Stomach (tissue), 19 donors: ENCODE results near the gene PNISR. TPM values are rescaled to one million over a fixed set of nuclear protein-coding genes. Genes with fewer than 3 reads are reported as not detected.
A peak's percentile ranks its signal among the peaks of the same experiment; 100 is the strongest.

ENCODE experiments used
- DNase-seq, 2 donors: peaks; one replicate each; pipeline versions ENCODE4 v3.0.0 to v3.0.0-alpha.2; 2013 to 2019
- H3K27ac ChIP-seq, 5 donors: fragments of 200-600 bp in 4 of 5; sonication (generic) in 4 of 5; one replicate each; pipeline ENCODE4 v1.5.1; 2013 to 2019; ENCODE audit warnings: mild to moderate bottlenecking in 1 of 5, moderate library complexity in 1 of 5
- H3K27me3 ChIP-seq, 3 donors: fragments of 200-600 bp; sonication (generic); one replicate each; pipeline ENCODE4 v1.5.1; 2017 to 2019; ENCODE audit warnings: mixed run types in 1 of 3
- H3K36me3 ChIP-seq, 4 donors: fragments of 200-600 bp; sonication (generic); 1 replicate in 3 of 4; 2 replicates in 1 of 4; pipeline ENCODE4 v1.5.1; 2016 to 2019
- H3K4me1 ChIP-seq, 4 donors: fragments of 200-600 bp; sonication (generic); one replicate each; pipeline ENCODE4 v1.5.1; 2016 to 2019
- H3K4me3 ChIP-seq, 4 donors: fragments of 200-600 bp; sonication (generic) in 3 of 4; one replicate each; pipeline ENCODE4 v1.5.1; 2016 to 2019; ENCODE audit warnings: mild to moderate bottlenecking in 1 of 4
- H3K9me3 ChIP-seq, 4 donors: fragments of 200-600 bp; sonication (generic); one replicate each; pipeline ENCODE4 v1.5.1; 2016 to 2019
- EP300 ChIP-seq: sonication (generic); formaldehyde crosslinking; IDR thresholded peaks from one replicate; pipeline ENCODE4 v1.6.1; 2017; ENCODE audit warnings: antibody characterized with exemption
- POLR2A ChIP-seq, 4 donors: fragments of 450-650 bp; IDR thresholded peaks; one replicate each; pipeline ENCODE4 v1.6.1; 2016; ENCODE audit warnings: antibody characterized with exemption in 4 of 4, control low read depth in 2 of 4, mild to moderate bottlenecking in 1 of 4, moderate library complexity in 1 of 4
- POLR2AphosphoS5 ChIP-seq, 3 donors: sonication (generic); formaldehyde crosslinking; IDR thresholded peaks; one replicate each; pipeline ENCODE4 v1.6.1; 2016; ENCODE audit warnings: antibody characterized with exemption in 3 of 3
- WGBS, 5 donors: extraction: QIAGEN DNeasy Blood & Tissue Kit in 3 of 5; methylation state at CpG; one replicate each; pipeline versions ENCODE4 v1.1.5 to v1.1.7; 2013 to 2018; 5-methylcytosine and 5-hydroxymethylcytosine counted together
- intact Hi-C: fragments of 100-400 bp; cut with DNase I; formaldehyde crosslinking; loops from one replicate; pipeline ENCODE4 v1.15.1; 2023; ENCODE audit warnings: low total_unique reads
- long read RNA-seq, 10 donors: transcript quantifications; one replicate each; lab custom pipeline, GENCODE V29; 2026
- polyA plus RNA-seq, 3 donors: library from polyadenylated mRNA; stranded (reverse); fragments of 200-250 nt; gene quantifications; one replicate each; pipeline ENCODE4 v1.2.3, GENCODE V29; 2013
- total RNA-seq, 5 donors: library from RNA; depleted of rRNA; stranded (reverse); fragments of >200 nt; gene quantifications; one replicate each; pipeline versions ENCODE4 v1.1.0 to v1.2.3, GENCODE V29; 2014 to 2016
- TF ChIP-seq, protein P1 (sequence below), 7 experiments: fragments of 450-650 bp in 4 of 7; fragments of 200-600 bp in 3 of 7; sonication (generic) in 3 of 7; IDR thresholded peaks; one replicate each; pipeline ENCODE4 v1.5.1; 2016 to 2019; ENCODE audit warnings: antibody characterized with exemption in 7 of 7, control low read depth in 2 of 7, mild to moderate bottlenecking in 1 of 7
- donor health status: healthy with polysubstance abuse.
- donor health status: Bipolar disorder and iron deficiency.
- donor health status: healthy.

Gene PNISR, protein sequence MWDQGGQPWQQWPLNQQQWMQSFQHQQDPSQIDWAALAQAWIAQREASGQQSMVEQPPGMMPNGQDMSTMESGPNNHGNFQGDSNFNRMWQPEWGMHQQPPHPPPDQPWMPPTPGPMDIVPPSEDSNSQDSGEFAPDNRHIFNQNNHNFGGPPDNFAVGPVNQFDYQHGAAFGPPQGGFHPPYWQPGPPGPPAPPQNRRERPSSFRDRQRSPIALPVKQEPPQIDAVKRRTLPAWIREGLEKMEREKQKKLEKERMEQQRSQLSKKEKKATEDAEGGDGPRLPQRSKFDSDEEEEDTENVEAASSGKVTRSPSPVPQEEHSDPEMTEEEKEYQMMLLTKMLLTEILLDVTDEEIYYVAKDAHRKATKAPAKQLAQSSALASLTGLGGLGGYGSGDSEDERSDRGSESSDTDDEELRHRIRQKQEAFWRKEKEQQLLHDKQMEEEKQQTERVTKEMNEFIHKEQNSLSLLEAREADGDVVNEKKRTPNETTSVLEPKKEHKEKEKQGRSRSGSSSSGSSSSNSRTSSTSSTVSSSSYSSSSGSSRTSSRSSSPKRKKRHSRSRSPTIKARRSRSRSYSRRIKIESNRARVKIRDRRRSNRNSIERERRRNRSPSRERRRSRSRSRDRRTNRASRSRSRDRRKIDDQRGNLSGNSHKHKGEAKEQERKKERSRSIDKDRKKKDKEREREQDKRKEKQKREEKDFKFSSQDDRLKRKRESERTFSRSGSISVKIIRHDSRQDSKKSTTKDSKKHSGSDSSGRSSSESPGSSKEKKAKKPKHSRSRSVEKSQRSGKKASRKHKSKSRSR
- 100 to 1,000 TPM in 4 of 5 donors, 10 to 100 TPM in 1; 84.3 to 320 (median 197) TPM for total RNA-seq
- 10 to 100 TPM; 16.9 to 37.9 (median 24.1) TPM for polyA plus RNA-seq
- long read RNA-seq, donor 1, full-length matches to known transcripts = 2 of 2 reads
- long read RNA-seq, donor 1, partial matches to known transcripts = 0 of 2 reads
- long read RNA-seq, donor 1, other reads (novel, unspliced or antisense) = 0 of 2 reads
- long read RNA-seq, donor 2, full-length matches to known transcripts = 14 of 14 reads
- long read RNA-seq, donor 2, partial matches to known transcripts = 0 of 14 reads
- long read RNA-seq, donor 2, other reads (novel, unspliced or antisense) = 0 of 14 reads
- long read RNA-seq, donor 3, transcript PNISR-203 (2 exons, 2,178 nt) = major isoform, 14 of 16 reads
- long read RNA-seq, donor 3, partial matches to known transcripts = 0 of 16 reads
- long read RNA-seq, donor 3, other reads (novel, unspliced or antisense) = 0 of 16 reads
- long read RNA-seq, donor 4, partial matches to known transcripts = 0 of 2 reads
- long read RNA-seq, donor 4, other reads (novel, unspliced or antisense) = 0 of 2 reads
- long read RNA-seq, donor 5, full-length matches to known transcripts = 19 of 19 reads
- long read RNA-seq, donor 5, partial matches to known transcripts = 0 of 19 reads
- long read RNA-seq, donor 5, other reads (novel, unspliced or antisense) = 0 of 19 reads
- long read RNA-seq, donor 6, full-length matches to known transcripts = 46 of 61 reads
- long read RNA-seq, donor 6, partial matches to known transcripts = 15 of 61 reads
- long read RNA-seq, donor 6, other reads (novel, unspliced or antisense) = 0 of 61 reads
- long read RNA-seq, donor 7, full-length matches to known transcripts = 17 of 46 reads
- long read RNA-seq, donor 7, partial matches to known transcripts = 29 of 46 reads
- long read RNA-seq, donor 7, other reads (novel, unspliced or antisense) = 0 of 46 reads
- long read RNA-seq, donor 8, full-length matches to known transcripts = 18 of 28 reads
- long read RNA-seq, donor 8, partial matches to known transcripts = 10 of 28 reads
- long read RNA-seq, donor 8, other reads (novel, unspliced or antisense) = 0 of 28 reads
- long read RNA-seq, donor 9, full-length matches to known transcripts = 18 of 40 reads
- long read RNA-seq, donor 9, partial matches to known transcripts = 22 of 40 reads
- long read RNA-seq, donor 9, other reads (novel, unspliced or antisense) = 0 of 40 reads
- long read RNA-seq, donor 10, full-length matches to known transcripts = 10 of 10 reads
- long read RNA-seq, donor 10, partial matches to known transcripts = 0 of 10 reads
- long read RNA-seq, donor 10, other reads (novel, unspliced or antisense) = 0 of 10 reads

DNA sequence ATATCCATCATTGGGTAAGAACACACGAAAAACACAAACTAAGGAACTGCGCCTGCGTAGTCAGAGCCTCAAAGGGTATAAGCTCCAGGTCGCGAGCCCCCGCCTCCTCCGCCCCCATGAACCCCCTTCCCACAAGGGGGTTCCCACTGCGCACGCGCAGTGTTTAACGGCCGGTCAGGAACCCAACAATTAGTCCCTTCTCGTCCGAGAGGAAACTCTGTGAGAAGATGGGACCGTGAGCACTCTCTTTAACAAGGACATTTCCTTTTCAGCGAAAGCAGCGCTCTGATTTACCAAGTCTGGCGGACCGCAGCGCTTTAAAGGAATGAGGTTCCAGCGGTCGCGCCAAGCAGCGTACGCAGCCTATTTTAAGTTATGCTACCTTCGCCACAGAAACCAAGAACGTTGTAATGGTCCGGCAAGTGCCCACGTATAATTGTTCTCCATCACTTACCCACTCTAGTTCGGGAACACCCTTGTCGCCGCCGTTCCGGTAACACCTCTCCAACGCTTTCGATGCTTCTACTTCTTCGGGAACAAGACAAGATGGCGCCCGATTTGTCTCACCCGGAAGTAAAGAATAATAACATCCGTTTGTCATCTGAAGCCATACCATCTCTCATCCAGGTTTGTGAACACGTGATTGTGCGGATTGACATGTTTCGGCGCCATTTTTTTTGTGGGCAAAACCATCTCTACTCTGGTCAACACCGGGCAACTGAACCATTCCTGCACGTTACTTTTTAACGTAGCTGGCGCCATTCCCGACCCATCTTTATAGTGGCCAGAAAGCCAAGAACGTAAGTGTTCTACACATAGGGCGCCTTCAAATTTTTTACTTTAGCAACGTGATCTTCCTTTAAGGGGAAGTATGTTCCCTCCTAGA lies at the start of gene PNISR:
TSS of gene PNISR (minus strand) at position 548 of the 886 bp plus-strand sequence. CDS start 10,649 bp downstream, outside the sequence.
- Histone ChIP-seq H3K4me3 (peak within 1 kb of the TSS; percentile 60 to 81 (median 76)), H3K9me3 (no peaks in the 10 kb centered on the region), H3K27ac (peak within 1 kb of the TSS; percentile 94 to 99 (median 98)), H3K36me3 (no peaks in the 10 kb centered on the region), H3K27me3 (no peaks in the 10 kb centered on the region), H3K4me1 (peaks cover 43 to 71% (median 55%) of the 10 kb centered on the region in 4 donors)
- 0 to 1% (median 0%) methylated on average over 53 of the region's 53 CpGs for WGBS, 5 donors
- intact Hi-C loops = no loop called here
- DNase-seq = peak; percentile 88 to 99
- TF ChIP-seq POLR2AphosphoS5 (IDR thresholded peaks at IDR 0.05) (peak; percentile 35 to 81 (median 50)), POLR2A (IDR thresholded peaks at IDR 0.05) (no peak), EP300 (no peak)

DNA sequence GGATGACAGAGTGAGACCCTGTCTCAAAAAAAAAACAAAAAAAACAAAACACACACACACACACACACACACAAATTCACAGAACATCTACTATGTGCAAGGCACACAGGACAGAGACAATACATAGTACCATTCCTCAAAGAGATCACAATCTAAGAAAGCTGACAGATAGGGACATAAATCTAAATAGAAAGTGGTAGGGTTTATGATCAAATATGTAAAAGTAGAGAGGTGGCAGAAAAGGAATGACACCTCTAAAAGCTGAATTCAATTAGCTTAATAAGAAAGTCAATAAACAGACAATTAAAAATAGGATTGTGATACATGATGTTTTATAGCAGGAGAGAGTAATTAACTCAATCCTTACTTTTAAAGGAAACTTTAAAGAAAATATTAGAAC lies 48.6 kb upstream of the PNISR start:
- Histone ChIP-seq H3K36me3 (peaks cover 0 to 37% (median 26%) of the 10 kb centered on the region in 4 donors), H3K4me3 (no peak overlapping the region), H3K9me3 (no peaks in the 10 kb centered on the region), H3K4me1 (no peaks in the 10 kb centered on the region), H3K27me3 (no peaks in the 10 kb centered on the region), H3K27ac (no peak overlapping the region)
- intact Hi-C loops = no loop called here
- no peak for DNase-seq
- no peak for TF ChIP-seq POLR2A (IDR thresholded peaks at IDR 0.05)
- TF ChIP-seq, protein P1, sequence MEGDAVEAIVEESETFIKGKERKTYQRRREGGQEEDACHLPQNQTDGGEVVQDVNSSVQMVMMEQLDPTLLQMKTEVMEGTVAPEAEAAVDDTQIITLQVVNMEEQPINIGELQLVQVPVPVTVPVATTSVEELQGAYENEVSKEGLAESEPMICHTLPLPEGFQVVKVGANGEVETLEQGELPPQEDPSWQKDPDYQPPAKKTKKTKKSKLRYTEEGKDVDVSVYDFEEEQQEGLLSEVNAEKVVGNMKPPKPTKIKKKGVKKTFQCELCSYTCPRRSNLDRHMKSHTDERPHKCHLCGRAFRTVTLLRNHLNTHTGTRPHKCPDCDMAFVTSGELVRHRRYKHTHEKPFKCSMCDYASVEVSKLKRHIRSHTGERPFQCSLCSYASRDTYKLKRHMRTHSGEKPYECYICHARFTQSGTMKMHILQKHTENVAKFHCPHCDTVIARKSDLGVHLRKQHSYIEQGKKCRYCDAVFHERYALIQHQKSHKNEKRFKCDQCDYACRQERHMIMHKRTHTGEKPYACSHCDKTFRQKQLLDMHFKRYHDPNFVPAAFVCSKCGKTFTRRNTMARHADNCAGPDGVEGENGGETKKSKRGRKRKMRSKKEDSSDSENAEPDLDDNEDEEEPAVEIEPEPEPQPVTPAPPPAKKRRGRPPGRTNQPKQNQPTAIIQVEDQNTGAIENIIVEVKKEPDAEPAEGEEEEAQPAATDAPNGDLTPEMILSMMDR (IDR thresholded peaks at IDR 0.05) = no peak
- TF ChIP-seq POLR2AphosphoS5 (IDR thresholded peaks at IDR 0.05) = no peak
- TF ChIP-seq EP300 = no peak

DNA sequence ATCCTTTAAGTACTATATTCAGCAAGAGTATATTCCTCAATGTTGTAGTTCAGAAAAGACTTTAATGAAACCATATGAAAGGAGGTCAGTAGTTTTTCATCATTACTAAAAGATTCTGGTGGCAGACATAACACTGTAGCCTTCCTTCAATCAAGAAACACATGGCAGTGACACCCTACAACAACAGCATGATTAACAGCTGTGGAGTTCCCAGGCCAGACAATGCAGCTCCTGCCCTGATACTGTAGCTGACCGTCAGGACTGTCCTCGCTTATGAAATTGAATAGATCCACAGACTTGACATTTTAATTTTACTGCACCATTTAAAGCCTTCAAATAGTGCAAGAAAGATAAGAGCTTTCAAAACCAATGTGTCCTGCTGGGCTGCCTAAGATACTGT lies 46.5 kb upstream of the PNISR start:
- Histone ChIP-seq H3K9me3 (no peaks in the 10 kb centered on the region), H3K4me3 (no peak overlapping the region), H3K4me1 (no peaks in the 10 kb centered on the region), H3K27ac (no peak overlapping the region), H3K36me3 (peaks cover 0 to 37% (median 26%) of the 10 kb centered on the region in 4 donors), H3K27me3 (no peaks in the 10 kb centered on the region)
- TF ChIP-seq POLR2AphosphoS5 (IDR thresholded peaks at IDR 0.05) (no peak), EP300 (no peak), POLR2A (IDR thresholded peaks at IDR 0.05) (no peak)
- TF ChIP-seq, protein P1 (IDR thresholded peaks at IDR 0.05) = no peak
- 83 to 94% (median 88%) methylated on average over 2 of the region's 2 CpGs for WGBS, 5 donors
- intact Hi-C loops = no loop called here
- DNase-seq = no peak
